Lung microvascular endothelial cell (primary cell): ENCODE data around the gene TCN2. TPM values are rescaled to one million over a fixed set of nuclear protein-coding genes. Genes with fewer than 3 reads are reported as not detected.
"Not testable (repeated sequence)": the region's sequence is repeated elsewhere in the genome, so short reads cannot be mapped to it uniquely, and the experiment has no call there.

Source experiments
- DNase-seq, 2 donors: peaks; one replicate each; pipeline versions ENCODE4 v3.0.0 to v3.0.0-alpha.2; 2010; ENCODE audit warnings: low read depth in 2 of 2
- total RNA-seq: library from RNA; depleted of rRNA; stranded (reverse); fragments of >200 nt; gene quantifications from 2 replicates; pipeline ENCODE4 v1.2.1, GENCODE V29; 2014

Gene TCN2
- total RNA-seq, 1 donor from 2014 or later, result 9.5 TPM

DNA sequence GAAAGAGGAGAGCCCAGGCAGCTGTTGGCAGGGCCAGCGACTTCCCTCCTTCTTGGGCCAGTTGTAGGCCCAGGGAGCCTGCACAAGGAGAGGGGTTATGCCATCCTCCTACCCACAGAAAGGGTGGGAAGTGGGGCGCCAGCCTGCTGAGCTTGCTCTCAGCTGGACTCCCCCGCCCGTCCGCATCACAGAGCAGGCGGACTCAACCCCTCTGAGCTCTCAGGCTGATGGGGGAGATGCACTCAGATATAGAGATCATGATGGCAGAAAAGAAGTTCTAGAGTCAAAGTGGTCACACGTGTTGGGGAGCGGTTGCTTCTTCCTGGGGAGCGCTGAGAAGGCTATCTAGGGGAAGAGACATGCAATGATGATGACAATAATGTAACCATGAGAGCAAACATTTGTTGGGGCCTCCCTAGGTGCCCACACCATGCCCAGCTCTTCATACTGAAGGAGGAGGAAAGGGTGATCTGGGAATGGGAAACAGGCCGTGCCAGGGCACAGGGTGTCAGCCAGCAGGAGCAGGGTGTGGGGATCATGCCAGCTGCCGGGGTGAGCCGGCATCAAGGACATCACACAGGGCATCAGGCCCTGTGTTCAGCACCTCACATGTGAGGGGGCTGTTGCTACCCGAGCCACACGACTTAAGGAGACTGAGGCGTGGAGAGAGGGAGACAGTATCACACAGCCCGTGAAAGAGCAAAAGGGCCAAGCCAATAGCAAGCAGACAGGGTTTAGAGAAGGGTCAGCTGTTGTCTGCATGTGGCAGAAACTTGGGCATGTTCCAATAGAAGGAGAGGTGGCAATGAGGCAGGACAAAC lies 36.3 kb downstream of the TCN2 start:
- no peak for DNase-seq

DNA sequence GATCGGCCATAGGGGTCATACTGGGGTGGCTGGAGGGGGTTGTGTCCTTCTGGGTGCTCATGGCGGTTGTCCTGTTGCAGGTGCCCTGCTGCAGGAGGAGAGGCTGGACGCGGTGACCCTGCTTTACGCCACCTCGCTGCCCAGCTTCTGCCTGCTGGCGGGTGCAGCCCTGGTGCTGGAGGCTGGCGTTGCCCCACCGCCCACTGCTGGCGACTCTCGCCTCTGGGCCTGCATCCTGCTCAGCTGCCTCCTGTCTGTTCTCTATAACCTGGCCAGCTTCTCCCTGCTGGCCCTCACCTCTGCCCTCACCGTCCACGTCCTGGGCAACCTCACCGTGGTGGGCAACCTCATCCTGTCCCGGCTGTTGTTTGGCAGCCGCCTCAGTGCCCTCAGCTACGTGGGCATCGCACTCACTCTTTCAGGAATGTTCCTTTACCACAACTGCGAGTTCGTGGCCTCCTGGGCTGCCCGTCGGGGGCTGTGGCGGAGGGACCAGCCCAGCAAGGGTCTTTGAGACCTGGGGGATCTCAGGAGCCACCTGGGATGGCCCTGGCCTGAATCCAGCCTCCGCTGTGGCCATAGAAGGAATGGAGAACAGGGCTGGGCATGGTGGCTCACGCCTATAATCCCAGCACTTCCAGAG lies 39.7 kb downstream of the TCN2 start:
- DNase-seq, result no peak

DNA sequence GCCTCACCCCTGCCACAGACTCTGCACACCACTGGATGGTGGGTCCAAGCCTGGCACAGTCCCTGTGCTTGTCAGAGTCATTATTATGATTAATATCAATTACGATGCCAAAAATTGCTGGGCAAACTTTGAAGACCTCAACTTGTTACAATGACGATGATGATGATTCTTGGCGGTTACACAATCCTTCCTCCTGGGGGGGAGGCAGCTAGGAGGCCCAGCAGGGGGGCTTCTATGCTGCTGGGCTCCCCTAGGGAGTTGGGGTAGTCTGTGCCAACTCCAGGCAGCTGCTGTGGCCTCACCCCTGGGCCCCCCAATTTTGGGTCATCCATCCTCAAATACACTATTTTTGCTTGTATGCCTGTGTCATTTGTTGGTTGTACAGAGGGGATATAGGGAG lies 40.6 kb downstream of the TCN2 start:
- DNase-seq, result no peak

DNA sequence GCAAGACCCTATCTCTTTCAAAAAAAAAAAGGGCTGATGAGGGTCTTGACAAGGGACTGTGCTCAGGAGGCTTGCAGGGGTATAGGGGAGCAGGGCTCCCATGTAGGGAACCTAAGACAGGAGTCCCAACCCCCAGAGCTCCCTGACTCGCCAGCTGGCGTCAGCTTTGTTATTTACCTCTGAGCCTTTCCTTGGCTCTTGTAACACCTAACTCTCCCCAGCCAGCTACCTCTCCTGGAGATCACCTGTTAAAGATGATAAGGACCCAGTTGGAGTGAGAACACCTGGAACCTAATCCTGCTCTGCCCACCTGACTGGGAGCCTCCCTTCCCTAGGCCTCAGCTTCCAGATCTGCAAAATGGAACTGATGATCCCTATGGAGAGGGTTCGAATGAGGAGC lies 41.9 kb downstream of the TCN2 start:
- no peak for DNase-seq

DNA sequence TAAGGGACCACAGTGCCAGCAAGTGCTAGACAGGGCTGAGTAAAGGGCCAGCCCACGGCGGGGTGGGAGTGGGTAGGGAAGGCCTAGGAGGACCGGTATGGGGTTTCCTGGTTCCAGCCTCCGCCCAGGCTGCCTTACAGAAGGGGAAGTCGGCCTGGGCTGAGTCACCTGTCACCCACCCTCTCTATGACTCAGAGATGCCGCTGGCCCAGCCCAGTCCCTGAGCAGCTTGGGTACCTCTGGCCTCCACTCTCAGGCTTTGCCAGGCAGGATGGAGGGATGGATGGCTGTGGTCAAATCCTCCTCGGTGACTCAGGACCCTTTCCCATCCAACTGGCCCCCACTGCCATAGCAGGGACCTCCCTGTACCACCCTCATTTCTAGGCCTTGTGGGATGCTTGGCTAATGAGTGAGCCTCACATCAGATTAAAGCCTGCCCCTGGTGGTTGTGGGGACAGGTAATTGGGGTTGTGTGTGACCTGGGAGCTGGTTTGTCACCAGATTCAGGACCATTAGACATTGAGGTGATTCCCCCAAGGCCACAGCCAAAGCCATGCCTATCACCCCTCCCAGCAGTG lies 42.5 kb downstream of the TCN2 start:
- DNase-seq, result peak; percentile 81 to 91

DNA sequence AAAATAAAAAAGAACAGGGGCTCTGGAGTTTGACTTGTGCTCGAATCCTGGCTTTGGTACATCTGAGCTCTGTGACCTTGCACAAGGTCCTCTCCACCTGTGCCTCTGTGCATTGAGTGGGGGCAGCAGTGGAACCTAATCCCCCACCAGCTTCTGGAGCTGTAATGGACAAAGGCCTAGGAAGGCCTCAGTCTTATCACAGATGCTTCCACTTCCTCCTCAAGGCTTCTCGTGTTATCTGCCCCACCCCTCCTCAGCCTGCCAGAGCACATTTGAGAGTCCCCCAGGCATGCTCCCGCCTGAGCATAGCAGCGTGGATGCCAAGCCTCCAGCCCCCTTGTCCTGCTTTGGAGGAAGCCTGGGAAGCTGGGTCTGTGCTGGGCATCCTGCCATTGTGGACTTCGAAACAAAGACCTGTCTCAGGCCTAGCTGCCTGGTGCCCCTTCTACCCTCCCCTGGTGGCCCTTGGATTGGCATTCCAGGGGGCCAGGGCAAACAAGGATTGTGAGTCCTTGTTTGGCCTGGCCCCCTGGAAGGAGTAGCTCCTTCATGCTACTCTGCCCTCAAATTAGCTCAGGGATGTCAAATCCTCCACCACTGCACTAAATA lies 43.6 kb downstream of the TCN2 start:
- peak; percentile 19 to 26 for DNase-seq

DNA sequence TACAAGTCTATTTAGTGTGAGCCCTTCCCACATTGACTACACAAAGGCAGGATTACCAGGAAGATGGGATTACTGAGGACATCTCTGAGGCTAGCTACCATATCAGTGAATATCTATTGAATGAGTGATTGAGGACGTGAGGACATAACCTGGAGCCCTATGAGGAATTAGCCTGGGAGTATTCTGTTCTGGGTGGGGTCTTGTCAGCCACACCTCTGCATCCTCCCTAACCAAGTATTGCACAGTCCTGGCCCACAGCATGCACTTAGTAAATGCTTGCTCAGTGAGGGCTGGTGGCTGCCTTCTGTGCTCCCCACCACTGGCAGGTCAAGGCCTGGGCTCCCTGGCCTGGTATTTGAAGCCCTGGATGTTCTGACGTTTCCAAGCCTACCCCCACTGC lies 45.9 kb downstream of the TCN2 start:
- no peak for DNase-seq

DNA sequence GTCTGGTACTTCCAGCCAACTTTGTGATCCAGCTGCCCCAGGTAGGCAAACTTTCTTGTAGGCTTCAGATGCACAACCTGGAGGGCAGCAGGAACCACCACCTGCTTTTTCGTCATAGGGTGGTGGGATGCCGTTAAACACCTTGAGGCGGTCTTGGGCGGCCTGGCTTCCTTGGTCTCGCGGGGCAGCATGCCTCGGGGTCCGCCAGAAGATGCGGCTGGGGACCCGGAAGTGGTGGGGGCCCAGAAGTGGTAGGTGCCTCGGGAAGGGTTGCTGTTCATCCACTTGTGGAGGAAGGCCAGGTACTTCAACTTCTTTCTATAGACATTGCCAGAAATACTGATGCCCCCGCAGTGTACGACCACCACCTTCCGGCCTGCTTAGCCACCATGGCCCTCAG lies 47.4 kb downstream of the TCN2 start:
- DNase-seq, result no peak

DNA sequence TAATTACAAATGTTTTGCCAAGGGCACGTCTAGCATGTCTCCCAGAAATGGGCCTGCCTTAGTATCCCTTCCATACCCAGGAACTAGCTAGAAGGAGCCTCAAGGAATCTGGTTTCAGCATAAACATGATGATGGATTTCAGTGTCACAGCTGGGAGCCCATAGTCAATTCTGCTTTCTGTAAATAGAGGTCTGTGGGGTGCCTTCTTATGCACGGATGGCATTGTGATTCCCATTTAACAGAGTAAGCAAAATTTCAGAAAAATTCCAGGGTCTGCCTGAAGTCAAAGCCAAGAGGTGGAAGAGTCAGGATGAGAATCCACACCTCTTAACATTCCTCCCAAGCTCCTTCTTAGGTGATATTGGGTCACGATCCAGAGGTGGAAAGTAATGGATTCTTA lies 48.6 kb downstream of the TCN2 start:
- no peak for DNase-seq

DNA sequence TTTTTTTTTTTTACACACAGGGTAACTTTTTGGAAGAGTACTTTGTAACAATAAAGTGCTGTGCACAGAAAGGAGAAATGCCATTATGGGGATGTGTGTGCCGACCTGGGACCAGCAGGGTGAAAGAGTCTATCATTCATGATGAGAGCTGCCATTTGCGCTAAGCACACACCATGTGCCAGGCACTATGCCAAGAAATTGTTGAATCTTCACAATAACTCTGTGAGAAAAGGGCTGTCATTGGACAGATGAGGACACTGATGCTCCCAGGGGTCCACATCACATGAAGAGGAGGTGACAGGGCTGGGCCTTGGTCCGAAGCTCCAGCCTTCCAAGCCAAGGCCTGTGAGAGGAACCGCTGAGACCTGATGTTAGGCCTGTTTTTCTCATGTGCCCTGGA lies 55.1 kb downstream of the TCN2 start:
- peak in 1 of 2 donors; percentile 31 for DNase-seq

DNA sequence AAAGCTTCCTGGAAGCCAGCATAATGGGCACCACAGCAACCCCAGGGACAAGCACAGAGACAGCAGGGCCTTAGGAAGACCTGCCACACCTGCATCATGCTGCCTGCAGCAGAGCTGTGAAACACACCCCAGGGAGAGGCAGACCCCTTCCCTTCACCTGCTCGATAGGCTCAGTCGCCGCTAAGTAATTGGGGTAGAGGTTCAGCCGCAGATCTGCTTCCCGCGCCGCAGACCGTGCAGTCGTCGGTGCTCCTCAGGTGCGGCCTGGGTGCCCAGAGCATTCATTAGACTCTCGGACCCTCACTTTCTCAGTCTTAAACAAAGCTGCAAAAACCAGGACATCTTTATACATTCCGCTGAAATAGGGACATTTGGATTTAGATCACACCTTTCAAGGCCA lies 57.8 kb downstream of the TCN2 start:
- no peak for DNase-seq

DNA sequence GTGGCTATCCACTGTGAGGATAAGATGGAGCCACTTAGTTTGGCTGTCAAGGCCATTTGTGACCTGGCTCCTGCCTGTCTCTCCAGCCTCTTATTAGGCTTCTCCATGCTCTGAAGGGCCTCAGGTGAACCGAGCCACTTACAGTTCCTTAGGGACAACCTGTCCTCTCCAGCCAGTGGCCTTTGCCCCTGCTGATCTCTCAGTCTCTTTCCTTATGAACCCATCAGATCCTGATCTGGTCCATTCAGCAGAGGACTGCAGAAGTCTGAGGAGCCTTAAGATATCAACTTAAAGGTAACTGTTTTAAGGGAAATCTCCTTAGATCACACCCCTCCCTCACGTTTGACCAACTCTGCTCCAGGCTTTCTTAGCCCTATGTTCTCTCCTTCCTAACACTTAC lies 58.3 kb downstream of the TCN2 start:
- DNase-seq, result no peak

DNA sequence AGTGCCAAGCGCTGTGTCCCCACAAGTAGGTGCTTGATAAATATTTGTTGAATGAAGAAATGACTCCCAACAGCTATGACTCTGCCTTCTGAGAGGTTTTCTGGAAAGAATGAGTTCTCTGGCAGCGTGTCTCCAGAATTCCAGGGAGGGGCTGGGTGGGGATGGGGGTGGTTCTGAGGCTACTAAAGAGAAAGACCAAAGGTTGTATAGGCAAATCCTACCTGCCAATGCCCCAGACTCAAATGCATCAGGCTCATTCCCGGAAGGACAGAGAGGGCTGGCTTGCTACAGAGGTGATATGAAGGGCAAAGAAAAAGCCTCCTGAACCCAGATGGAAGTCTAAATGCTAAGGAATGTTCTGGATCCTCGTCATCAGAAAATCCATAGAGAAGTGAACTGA lies 58.8 kb downstream of the TCN2 start:
- DNase-seq, result no peak

DNA sequence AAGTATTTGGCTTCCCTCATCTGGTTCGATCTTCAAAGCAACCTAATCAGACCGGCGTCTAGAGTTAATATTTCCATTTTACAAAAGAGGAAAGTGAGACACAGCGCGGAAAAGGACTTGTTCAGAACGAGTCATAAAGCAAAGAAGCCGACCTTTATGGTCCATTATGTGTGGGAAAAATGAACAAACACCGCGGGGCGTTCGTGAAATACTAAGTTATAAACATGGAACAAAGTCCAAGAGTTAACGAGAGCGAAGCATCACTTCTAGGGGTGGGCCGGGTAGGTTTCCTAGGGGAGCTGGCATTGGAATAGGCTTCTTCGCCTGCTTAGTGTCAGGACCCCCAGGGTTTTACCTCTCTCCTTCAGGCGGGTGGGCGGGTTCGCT lies 60.1 kb downstream of the TCN2 start:
- DNase-seq, result peak; percentile 20 to 24

DNA sequence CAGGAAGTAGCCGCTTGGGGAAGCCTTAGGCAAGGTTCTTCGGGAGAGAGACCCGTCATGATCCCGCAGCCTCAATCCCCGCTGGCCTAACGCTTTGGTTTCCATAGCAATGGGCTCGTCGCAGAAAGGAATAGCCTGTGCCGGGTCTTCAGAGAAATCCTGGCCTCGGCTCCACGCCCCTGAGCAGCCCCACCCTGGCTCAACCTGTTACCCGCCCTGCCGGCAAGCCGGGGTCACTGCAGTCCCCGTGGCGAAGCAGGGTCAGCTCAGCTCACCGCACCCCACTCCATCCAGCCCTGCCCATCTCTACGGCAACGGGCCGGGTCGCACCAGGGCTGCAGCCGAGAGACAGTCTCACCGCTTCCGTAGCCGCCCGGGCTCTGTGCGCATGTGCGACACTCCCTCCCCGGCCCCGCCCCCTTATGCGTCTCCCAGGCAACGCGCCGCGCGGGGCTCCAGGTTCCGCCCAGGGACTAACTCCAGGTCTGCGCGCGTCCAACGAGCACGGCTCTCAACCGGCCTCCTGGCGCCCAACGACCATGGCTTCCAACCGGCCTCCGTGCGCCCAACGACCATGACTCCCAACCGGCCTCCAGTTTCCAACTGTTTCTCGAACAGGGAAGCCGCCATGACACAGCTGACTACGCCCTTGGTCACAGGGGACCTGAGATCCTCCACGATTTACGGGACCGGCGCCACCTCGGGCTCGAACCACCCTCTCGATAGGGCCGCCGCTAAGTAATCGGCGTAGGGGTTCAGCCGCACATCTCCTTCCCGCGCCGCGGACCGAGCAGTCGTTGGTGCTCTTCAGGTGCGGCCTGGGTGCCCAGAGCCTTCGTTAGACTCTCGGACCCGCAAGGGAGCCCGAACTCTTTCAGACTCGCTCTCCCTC lies 60.8 kb downstream of the TCN2 start, which contains the start of gene DUSP18:
Gene DUSP18 (minus strand): TSS at position 382 of the 892 bp plus-strand sequence. CDS start 3,872 bp downstream, outside the sequence.
- DNase-seq, result peak; percentile 93 to 94

DNA sequence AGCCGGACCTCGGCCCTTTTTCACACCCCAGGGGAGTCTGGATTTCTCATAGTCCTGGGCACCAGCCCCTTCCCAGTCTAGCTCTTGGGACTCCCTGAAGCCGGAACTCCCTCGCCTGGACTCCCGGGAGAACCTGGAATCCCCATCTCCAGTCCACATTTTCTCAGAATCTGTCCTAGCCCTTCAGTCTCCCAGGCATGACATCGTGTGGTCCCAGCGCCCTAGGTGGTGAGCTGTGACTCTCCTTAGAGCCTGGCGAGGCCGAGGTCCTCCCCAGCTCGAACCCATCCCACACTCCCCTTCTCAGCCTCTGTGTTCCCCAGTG lies 61.4 kb downstream of the TCN2 start:
- no peak for DNase-seq

DNA sequence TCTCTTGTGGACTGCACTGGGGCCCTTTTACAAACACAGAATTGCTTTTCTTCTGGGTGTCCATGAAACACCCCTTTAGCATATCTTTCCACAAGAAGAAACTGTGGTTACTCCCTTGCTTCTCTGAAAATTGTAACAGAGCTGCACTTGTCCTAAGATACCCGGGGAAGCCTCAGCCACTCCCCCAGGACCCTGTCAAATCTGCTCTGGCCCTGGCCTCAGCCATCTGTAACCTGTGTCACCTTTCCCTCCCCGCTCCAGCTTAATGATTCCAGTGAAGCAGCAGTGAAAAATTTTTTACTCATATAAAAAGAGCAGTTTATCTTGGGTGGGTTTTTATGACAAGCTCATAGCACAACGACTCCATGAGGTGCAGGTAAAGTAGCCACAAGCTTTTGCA lies 64.1 kb downstream of the TCN2 start:
- DNase-seq, result no peak

DNA sequence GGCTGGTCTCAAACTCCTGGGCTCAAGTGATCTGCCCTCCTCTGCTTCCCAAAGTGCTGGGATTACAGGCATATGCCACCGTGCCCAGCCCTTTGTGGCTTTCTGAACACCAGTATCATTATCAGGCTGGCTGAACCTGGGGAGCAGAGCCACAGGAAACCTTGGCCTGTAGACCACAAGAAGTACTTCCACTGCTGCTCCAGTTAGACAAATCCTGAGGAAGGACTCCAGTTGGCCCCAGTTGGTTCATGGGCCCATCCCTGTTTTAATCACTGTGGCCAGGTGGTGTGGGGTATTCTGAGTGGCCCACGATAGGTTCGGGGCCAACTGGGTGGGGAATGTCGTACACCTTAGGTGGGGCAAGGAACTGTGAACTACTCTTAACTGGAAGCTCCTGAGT lies 66.2 kb downstream of the TCN2 start:
- DNase-seq, result no peak

DNA sequence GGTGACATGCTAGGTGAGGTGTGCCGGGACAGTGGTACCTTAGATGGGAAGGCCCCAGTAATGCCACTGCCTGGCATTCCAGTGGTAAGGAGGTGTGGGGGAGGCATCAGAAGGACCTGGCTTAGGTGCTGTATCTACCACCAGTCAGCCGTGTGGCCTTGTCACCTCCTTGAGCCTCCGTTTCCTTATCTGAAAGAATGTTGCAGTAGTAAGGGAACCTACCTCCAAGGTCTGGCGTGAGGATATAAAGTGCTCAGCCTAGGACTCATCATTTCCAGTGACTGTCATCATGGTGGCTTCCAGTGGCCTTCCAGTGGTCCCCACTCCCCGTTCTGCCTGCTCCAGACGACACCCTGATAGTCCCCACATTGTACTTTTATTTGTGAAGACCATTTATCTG lies 67.5 kb downstream of the TCN2 start:
- DNase-seq, result no peak

DNA sequence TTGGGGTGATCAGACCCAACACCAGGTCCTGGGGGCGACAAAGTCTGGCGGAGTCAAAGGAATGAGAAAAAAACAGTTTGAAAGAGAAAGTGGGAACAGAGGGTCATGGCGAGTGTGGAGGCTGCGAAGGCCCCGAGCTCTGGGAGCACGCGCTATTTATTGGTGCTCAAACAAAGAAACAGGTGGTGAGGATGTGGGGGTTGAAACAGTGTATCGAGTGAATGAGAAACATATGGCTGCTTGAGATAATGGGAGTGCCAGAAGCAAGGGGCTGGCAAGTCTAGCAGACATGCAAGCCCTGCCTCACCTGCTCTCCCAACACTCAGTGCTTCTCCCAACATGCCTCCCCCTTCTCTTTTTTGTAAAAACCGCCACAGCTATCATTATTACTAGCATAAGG lies 68.5 kb downstream of the TCN2 start:
- no peak for DNase-seq

DNA sequence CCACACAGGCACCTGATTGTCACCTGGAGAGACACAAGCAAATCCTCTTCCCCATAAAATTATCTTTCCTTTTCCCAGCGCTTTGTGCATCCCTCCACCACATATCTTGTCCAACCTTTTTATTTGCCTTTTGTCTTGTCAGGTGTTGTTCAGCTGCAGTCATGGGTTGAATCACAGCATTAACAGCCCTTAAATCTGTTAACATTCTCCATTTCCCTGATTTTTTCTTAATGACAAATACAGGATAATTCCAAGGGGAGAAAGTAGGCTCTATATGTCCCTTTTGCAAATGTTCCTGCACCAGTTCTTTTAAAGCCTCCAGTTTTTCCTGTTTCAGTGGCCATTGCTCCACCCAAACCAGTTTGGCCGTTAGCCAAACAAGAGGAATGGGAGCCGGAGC lies 69.6 kb downstream of the TCN2 start:
- not testable (repeated sequence) for DNase-seq
